GM12878 (cell line): Measurements from ENCODE around the gene MICB. TPM values are rescaled to one million over a fixed set of nuclear protein-coding genes. Genes with fewer than 3 reads are reported as not detected.

Experiments used
- ATAC-seq: fragments of 200-7000 bp; cut with Tn5 transposase; 3 replicates; pipeline ENCODE4 v1.9.1; 2020; ENCODE audit warnings: mild to moderate bottlenecking, moderate library complexity
- BruUV-seq: library from RNA; stranded (reverse); fragments of 400-500 nt; replicated peaks from 2 replicates; lab custom pipeline; 2021; lab: Mats Ljungman, UMichigan
- CTCF ChIA-PET: fragments of 300-600 bp; sonication (Branson Sonifier 250); formaldehyde crosslinking; extraction: SDS; loops from one replicate; lab custom pipeline; 2021; ENCODE audit warnings: inconsistent platforms; lab: Yijun Ruan, JAX
- POLR2A ChIA-PET: fragments of 350-600 bp; formaldehyde crosslinking; extraction: SDS; loops from one replicate; lab custom pipeline; 2021; ENCODE audit warnings: inconsistent platforms; lab: Charles Lee
- RAD21 ChIA-PET: fragments of 300-600 bp; sonication (Branson Sonifier 250); formaldehyde crosslinking; loops from one replicate; lab custom pipeline; 2023; ENCODE audit warnings: antibody characterized with exemption; ENCODE audit not compliant: unreplicated experiment; lab: Charles Lee
- SMC1A ChIA-PET: fragments of 300-600 bp; sonication (Branson Sonifier 250); formaldehyde crosslinking; loops from one replicate; lab custom pipeline; 2023; ENCODE audit not compliant: unreplicated experiment, uncharacterized antibody; lab: Charles Lee
- DNase-seq: peaks from one replicate; pipeline ENCODE4 v3.0.0-alpha.2; 2011; ENCODE audit warnings: low read depth, low spot score
- FAIRE-seq: peaks from 3 replicates; lab custom pipeline; 2011; peaks lifted over from hg19 to GRCh38; lab: Jason Lieb, UNC
- H2AFZ ChIP-seq: 2 replicates; pipeline ENCODE4 v1.6.0; 2011; ENCODE audit warnings: low read depth, low read length, control low read depth; ENCODE audit not compliant: control insufficient read depth
- H3K27ac ChIP-seq: 2 replicates; pipeline ENCODE4 v1.5.1; 2011; ENCODE audit warnings: control low read depth; ENCODE audit not compliant: control insufficient read depth, insufficient read depth
- H3K27me3 ChIP-seq, 2 experiments: replicated peaks in 1 of 2; 2 replicates each; pipeline versions ENCODE4 v1.6.0 to v1.6.1; 2011; ENCODE audit warnings: low read length in 1 of 2; ENCODE audit not compliant: control insufficient read depth in 2 of 2, insufficient read depth in 2 of 2
- H3K36me3 ChIP-seq, 2 experiments: 2 replicates each; pipeline ENCODE4 v1.5.1; 2011; ENCODE audit warnings: low read length in 1 of 2; ENCODE audit not compliant: control insufficient read depth in 2 of 2, insufficient read depth in 2 of 2
- H3K4me1 ChIP-seq: 2 replicates; pipeline ENCODE4 v1.6.1; 2011; ENCODE audit warnings: mild to moderate bottlenecking, low read length, moderate library complexity, mixed read lengths; ENCODE audit not compliant: control insufficient read depth, insufficient read depth
- H3K4me2 ChIP-seq: 2 replicates; pipeline ENCODE4 v1.6.0; 2011; ENCODE audit warnings: control low read depth; ENCODE audit not compliant: control insufficient read depth, insufficient read depth
- H3K4me3 ChIP-seq: fragments of 200-600 bp; sonication (generic); 2 replicates; pipeline ENCODE4 v1.5.1; 2016
- H3K79me2 ChIP-seq: 2 replicates; pipeline ENCODE4 v1.6.0; 2011; ENCODE audit warnings: low read length; ENCODE audit not compliant: control insufficient read depth, insufficient read depth
- H3K9ac ChIP-seq: 2 replicates; pipeline ENCODE4 v1.8.0; 2011; ENCODE audit warnings: low read length, control low read depth, mixed read lengths; ENCODE audit not compliant: control insufficient read depth, insufficient read depth
- H3K9me3 ChIP-seq: replicated peaks from 3 replicates; pipeline ENCODE4 v1.5.1; 2011; ENCODE audit warnings: mild to moderate bottlenecking, low read length; ENCODE audit not compliant: control insufficient read depth, insufficient read depth
- H4K20me1 ChIP-seq: 2 replicates; pipeline ENCODE4 v1.6.0; 2011; ENCODE audit not compliant: control insufficient read depth, insufficient read depth
- CHD2 ChIP-seq: IDR thresholded peaks from 2 replicates; pipeline ENCODE4 v1.6.1; 2011; ENCODE audit warnings: low read depth, low read length, improper control_type of control experiment, borderline replicate concordance
- DPF2 ChIP-seq: fragments of 450-650 bp; IDR thresholded peaks from 2 replicates; pipeline ENCODE4 v1.6.1; 2017; ENCODE audit warnings: mild to moderate bottlenecking
- ELK1 ChIP-seq: IDR thresholded peaks from 2 replicates; pipeline ENCODE4 v1.6.1; 2012; ENCODE audit warnings: low read depth, low read length, improper control_type of control experiment
- FOS ChIP-seq: IDR thresholded peaks from 3 replicates; pipeline ENCODE4 v1.6.1; 2011; ENCODE audit warnings: borderline replicate concordance; ENCODE audit not compliant: insufficient read length; ENCODE audit errors: extremely low read depth
- GABPA ChIP-seq: IDR thresholded peaks from 2 replicates; pipeline ENCODE4 v1.6.1; 2014; ENCODE audit warnings: antibody characterized with exemption, low read depth, mild to moderate bottlenecking, inconsistent platforms
- HDAC2 ChIP-seq: fragments of 200-600 bp; sonication (generic); IDR thresholded peaks from 2 replicates; pipeline ENCODE4 v1.6.1; 2017
- HSF1 ChIP-seq: fragments of 150-350 bp; IDR thresholded peaks from 2 replicates; pipeline ENCODE4 v1.6.1; 2014; ENCODE audit warnings: mild to moderate bottlenecking, low read depth, low read length
- MEF2B ChIP-seq: fragments of 450-650 bp; IDR thresholded peaks from 2 replicates; pipeline ENCODE4 v1.6.1; 2018; ENCODE audit warnings: mild to moderate bottlenecking, moderate library complexity; ENCODE audit not compliant: partially characterized antibody, poor library complexity, severe bottlenecking
- RCOR1 ChIP-seq: conservative IDR thresholded peaks from 2 replicates; pipeline ENCODE4 v1.6.1; 2012; ENCODE audit warnings: low read depth, low read length, improper control_type of control experiment
- SMC3 ChIP-seq: IDR thresholded peaks from 2 replicates; pipeline ENCODE4 v1.6.1; 2011; ENCODE audit warnings: low read length, improper control_type of control experiment, borderline replicate concordance
- SUZ12 ChIP-seq: fragments of 200-600 bp; sonication (generic); IDR thresholded peaks from one replicate; pipeline ENCODE4 v1.6.1; 2018; ENCODE audit warnings: antibody characterized with exemption, mild to moderate bottlenecking; ENCODE audit not compliant: unreplicated experiment
- USF2 ChIP-seq: IDR thresholded peaks from 2 replicates; pipeline ENCODE4 v1.6.1; 2011; ENCODE audit warnings: low read depth, low read length, improper control_type of control experiment, borderline replicate concordance
- ZNF207 ChIP-seq: fragments of 450-650 bp; IDR thresholded peaks from 2 replicates; pipeline ENCODE4 v1.6.1; 2014; ENCODE audit warnings: antibody characterized with exemption, mild to moderate bottlenecking, borderline replicate concordance
- ZNF24 ChIP-seq: fragments of 450-650 bp; IDR thresholded peaks from 2 replicates; pipeline ENCODE4 v1.6.1; 2017; ENCODE audit warnings: antibody characterized with exemption, mild to moderate bottlenecking
- ZNF622 ChIP-seq: fragments of 450-650 bp; IDR thresholded peaks from 2 replicates; pipeline ENCODE4 v1.6.1; 2017; ENCODE audit warnings: mild to moderate bottlenecking, inconsistent platforms
- WGBS: methylation state at CpG from one replicate; pipeline ENCODE4 v1.1.6; 2016; ENCODE audit warnings: low lambda C conversion rate; ENCODE audit not compliant: insufficient replicate concordance, insufficient coverage; ENCODE audit errors: missing lambda C conversion rate; 5-methylcytosine and 5-hydroxymethylcytosine counted together
- in situ Hi-C: fragments of 300-500 bp; cut with MboI; formaldehyde crosslinking; loops from 9 replicates; pipeline ENCODE4 v1.14.3; 2018; ENCODE audit warnings: mixed read lengths
- intact Hi-C: fragments of 100-400 bp; cut with micrococcal nuclease; formaldehyde crosslinking; loops from one replicate; pipeline ENCODE4 v1.14.2; 2022; ENCODE audit not compliant: unreplicated experiment
- polyA plus RNA-seq, 11 experiments: library from polyadenylated mRNA; depleted of rRNA in 4 of 11; unstranded in 6 of 11; stranded (reverse) in 5 of 11; fragments of >200 nt; fragmentation: Nextera tagmentation in 4 of 11; fragmentation: Illumina TruSeq in 1 of 11; extraction: Ambion mirVana in 4 of 11; extraction: Trizol in 1 of 11; gene quantifications; 1 replicate in 1 of 11; 2 replicates in 10 of 11; pipeline versions ENCODE4 v1.2.1 to v1.2.3, GENCODE V29; 2011 to 2016; ENCODE audit warnings: inconsistent platforms in 2 of 11, missing spikeins in 2 of 11, low read depth in 1 of 11
- total RNA-seq, 4 experiments: library from RNA; depleted of rRNA in 3 of 4; stranded (reverse); fragments of >200 nt in 3 of 4; fragmentation: Illumina TruSeq in 1 of 4; extraction: Trizol in 1 of 4; gene quantifications; 2 replicates each; pipeline versions ENCODE4 v1.2.1 to v1.2.3, GENCODE V29; 2013 to 2021

The MICB gene
- total and polyA plus RNA-seq, 10 of the 15 experiments (the other 5 are each of a cell fraction or from before 2014, with no cell fraction given) = 9.0 to 37.1 (median 17.8) TPM

- SMC1A ChIA-PET = interaction anchor here (0.8 to 34.7 kb wide), 15 partner anchors 10 to 296 kb away, joined by 3 to 1989 read pairs (median 4); partner anchors contain the start of genes ABHD16A, LST1, LTA and LTB
- peak overlapping the region; percentile 85 for H3K4me2 ChIP-seq
- FAIRE-seq (no peak), DNase-seq (no peak), ATAC-seq (peak; percentile 55)
- in situ Hi-C loops = loop anchor here (5.0 to 10.0 kb wide), 2 partner anchors 49 to 294 kb away; no protein-coding TSS in a partner anchor
- no peaks in the 10 kb centered on the region for H3K9me3 ChIP-seq
- TSS peak; percentile 74 for BruUV-seq
- no peak overlapping the region; the same call in 1 of the 2 replicates for H2AFZ ChIP-seq
- 1% methylated on average over 21 of the region's 21 CpGs for WGBS
- CTCF ChIA-PET = interaction anchor here (0.6 to 34.8 kb wide), 11 partner anchors 9 to 721 kb away, joined by 3 to 2098 read pairs (median 3); partner anchors contain the start of genes C6orf47, DXO, HSPA1B and LST1
- peak; percentile 57; the same call in 1 of the 2 replicates for TF ChIP-seq CHD2
- peak; percentile 20; the same call in 1 of the 2 replicates for TF ChIP-seq SMC3
- TF ChIP-seq ELK1 = no peak
- TF ChIP-seq DPF2 = no peak
- TF ChIP-seq USF2 = no peak
- no peak for TF ChIP-seq ZNF622
- no peak for TF ChIP-seq GABPA
- TF ChIP-seq ZNF24 = no peak
- no peak for TF ChIP-seq RCOR1
- TF ChIP-seq SUZ12 = no peak
- no peak for TF ChIP-seq ZNF207
- no peak for TF ChIP-seq MEF2B
- no peak for TF ChIP-seq FOS
- TF ChIP-seq HSF1 = no peak
- TF ChIP-seq HDAC2 = no peak
- H3K36me3 ChIP-seq = peaks cover 18 to 32% of the 10 kb centered on the region in 2 experiments
- H3K4me1 ChIP-seq = no peaks in the 10 kb centered on the region
- POLR2A ChIA-PET = interaction anchor here (0.6 to 4.8 kb wide), 26 partner anchors 10 to 655 kb away, joined by 3 to 56 read pairs (median 4); partner anchors contain the start of genes ABHD16A, BAG6, C6orf47 and GPANK1
- H3K4me3 ChIP-seq = peak overlapping the region; percentile 94
- peaks cover 69% of the 10 kb centered on the region for H3K79me2 ChIP-seq
- H3K9ac ChIP-seq = peak overlapping the region; percentile 99
- no peaks in the 10 kb centered on the region for H3K27me3 ChIP-seq
- RAD21 ChIA-PET = interaction anchor here (0.9 to 16.9 kb wide), 14 partner anchors 9 to 289 kb away, joined by 3 to 668 read pairs (median 5); partner anchors contain the start of genes ABHD16A, HSPA1B, LTB and MICB
- H4K20me1 ChIP-seq = peaks cover 9% of the 10 kb centered on the region
- H3K27ac ChIP-seq = peak overlapping the region; percentile 97
- intact Hi-C loops = loop anchor here (1.0 to 10.0 kb wide), 2 partner anchors 48 to 364 kb away; partner anchors contain the start of gene ZBTB12
Observed at GRCh38 chr6:31541059-31541657, 43.2 kb downstream of the MICB start.
